ENCODE data around the gene CASTOR1.

DNA sequence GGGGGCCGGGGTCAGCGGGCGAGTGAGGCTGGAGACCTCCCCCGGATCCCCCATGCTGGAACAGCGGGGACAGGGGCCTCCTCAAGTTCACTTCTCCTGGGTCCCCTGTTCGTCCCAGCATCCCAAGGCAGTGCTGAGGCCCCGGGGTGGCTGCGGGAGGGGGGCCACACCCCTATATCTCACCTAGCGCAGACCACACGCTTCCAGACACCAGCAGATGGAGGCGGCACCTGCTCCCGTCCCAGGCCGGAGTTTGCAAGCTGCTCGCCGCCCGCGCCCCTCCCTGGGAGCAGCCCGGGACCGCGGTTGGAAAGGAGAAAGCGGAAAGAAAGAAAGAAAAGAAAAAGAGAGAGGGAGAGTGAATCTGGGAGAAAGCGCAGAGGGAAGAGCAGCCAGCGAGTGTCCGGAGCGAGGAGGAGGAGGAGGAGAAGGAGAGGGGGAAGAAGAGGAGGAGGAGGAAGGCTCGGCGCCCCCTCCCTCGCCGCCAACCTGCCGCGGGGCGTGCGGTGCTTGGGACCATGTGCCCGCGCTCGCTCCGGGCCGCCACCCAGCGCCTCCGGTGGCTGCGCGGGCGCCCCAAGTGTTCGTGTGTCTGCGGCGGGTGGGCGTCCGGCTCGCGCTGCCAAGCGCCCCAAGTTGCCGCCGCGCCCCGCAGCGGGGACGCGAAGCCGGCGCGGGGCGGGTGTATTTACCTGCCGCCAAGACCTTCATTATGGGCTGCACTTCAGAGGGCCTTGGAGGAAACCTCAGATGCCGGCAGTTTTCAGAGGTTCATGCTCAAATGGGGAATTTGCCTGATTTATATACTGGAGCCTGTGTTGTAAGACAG, 43.1 kb downstream of the CASTOR1 start, which contains the start of gene LIF:
- TF ChIP-seq, protein P1, sequence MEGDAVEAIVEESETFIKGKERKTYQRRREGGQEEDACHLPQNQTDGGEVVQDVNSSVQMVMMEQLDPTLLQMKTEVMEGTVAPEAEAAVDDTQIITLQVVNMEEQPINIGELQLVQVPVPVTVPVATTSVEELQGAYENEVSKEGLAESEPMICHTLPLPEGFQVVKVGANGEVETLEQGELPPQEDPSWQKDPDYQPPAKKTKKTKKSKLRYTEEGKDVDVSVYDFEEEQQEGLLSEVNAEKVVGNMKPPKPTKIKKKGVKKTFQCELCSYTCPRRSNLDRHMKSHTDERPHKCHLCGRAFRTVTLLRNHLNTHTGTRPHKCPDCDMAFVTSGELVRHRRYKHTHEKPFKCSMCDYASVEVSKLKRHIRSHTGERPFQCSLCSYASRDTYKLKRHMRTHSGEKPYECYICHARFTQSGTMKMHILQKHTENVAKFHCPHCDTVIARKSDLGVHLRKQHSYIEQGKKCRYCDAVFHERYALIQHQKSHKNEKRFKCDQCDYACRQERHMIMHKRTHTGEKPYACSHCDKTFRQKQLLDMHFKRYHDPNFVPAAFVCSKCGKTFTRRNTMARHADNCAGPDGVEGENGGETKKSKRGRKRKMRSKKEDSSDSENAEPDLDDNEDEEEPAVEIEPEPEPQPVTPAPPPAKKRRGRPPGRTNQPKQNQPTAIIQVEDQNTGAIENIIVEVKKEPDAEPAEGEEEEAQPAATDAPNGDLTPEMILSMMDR (conservative IDR thresholded peaks at IDR 0.05; ENCODE audit: low read length): peak; percentile 26
- no peak for TF ChIP-seq EZH2phosphoT487 (IDR thresholded peaks at IDR 0.05; ENCODE audit: borderline replicate concordance)

All from Loucy (cell line).